ENCODE data around the gene MINK1. TPM values are rescaled to one million over a fixed set of nuclear protein-coding genes. Genes with fewer than 3 reads are reported as not detected.

The MINK1 gene
- total and polyA plus RNA-seq, 2 of the 13 experiments (the other 11 are each of a cell fraction or from before 2014, with no cell fraction given), result 17.2 to 63.9 TPM

DNA sequence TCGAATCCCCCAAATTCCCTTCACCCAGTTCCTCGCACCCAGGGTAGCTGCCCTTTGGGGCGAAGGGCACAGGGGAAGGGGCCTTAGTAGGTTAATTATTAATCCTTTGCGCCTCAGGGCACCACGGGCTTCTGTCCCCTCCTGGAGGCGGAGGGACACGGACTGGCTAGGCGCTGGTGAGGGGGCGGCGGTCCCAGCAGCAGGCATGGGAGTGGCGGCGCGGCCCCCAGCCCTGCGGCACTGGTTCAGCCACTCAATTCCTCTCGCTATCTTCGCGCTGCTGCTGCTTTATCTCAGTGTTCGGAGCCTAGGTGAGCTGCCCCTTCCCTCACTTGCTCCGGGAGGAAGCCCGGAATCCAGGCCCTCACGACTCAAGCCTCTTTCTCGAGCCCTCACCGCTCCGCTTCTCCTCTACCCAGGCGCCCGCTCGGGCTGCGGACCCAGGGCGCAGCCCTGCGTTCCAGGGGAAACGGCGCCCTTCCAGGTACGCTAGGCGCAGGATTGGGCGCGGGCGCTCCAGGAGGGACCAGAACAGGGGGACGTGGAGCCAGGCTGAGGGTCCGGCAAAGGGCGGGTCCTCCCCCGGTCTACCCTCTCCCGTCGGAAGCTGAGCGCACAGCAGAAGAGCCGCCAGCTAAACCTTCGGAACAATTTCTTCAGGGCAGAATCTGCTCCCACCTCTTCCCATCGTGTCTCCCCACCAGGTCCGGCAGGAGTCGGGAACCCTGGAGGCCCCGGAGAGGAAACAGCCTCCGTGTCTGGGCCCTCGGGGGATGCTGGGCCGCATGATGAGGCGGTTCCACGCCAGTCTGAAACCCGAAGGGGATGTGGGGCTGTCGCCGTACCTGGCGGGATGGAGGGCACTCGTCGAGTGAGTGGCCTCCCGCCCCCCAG lies 44.1 kb upstream of the MINK1 start, which contains the start of gene GLTPD2 (continued):
- TF ChIP-seq ZNF574 (CRISPR knock-in tag; IDR thresholded peaks at IDR 0.05) (peak; percentile 51), ZNF160 (CRISPR knock-in tag; IDR thresholded peaks at IDR 0.05) (no peak), ZNF432 (CRISPR knock-in tag; IDR thresholded peaks at IDR 0.05; ENCODE audit: borderline replicate concordance) (no peak), RXRB (CRISPR knock-in tag; IDR thresholded peaks at IDR 0.05; ENCODE audit: borderline replicate concordance) (peak; percentile 92), RBM22 (optimal IDR thresholded peaks at IDR 0.05; ENCODE audit: low read length) (no peak), NFIB (CRISPR knock-in tag; IDR thresholded peaks at IDR 0.05; ENCODE audit: borderline replicate concordance) (no peak), ZNF501 (CRISPR knock-in tag; IDR thresholded peaks at IDR 0.05) (peak; percentile 19; the same call in 1 of the 2 replicates), USF2 (IDR thresholded peaks at IDR 0.05; ENCODE audit: low read depth, low read length) (no peak), USF2 (CRISPR knock-in tag; IDR thresholded peaks at IDR 0.05; ENCODE audit: borderline replicate concordance) (0 out of 2 replicates have a peak, but pooled peaks have one; percentile 21), ZNF75D (CRISPR knock-in tag; IDR thresholded peaks at IDR 0.05; ENCODE audit: borderline replicate concordance) (no peak; the same call in 1 of the 2 replicates), ZNF124 (CRISPR knock-in tag; IDR thresholded peaks at IDR 0.05) (no peak), SP140L (CRISPR knock-in tag; IDR thresholded peaks at IDR 0.05; ENCODE audit: borderline replicate concordance) (no peak), ZFP82 (CRISPR knock-in tag; IDR thresholded peaks at IDR 0.05; ENCODE audit: borderline replicate concordance) (no peak; the same call in 1 of the 2 replicates), KLF16 (CRISPR knock-in tag; IDR thresholded peaks at IDR 0.05) (peak; percentile 25 to 65; a peak in 2 of 4 replicates)
- TF ChIP-seq, protein P1, sequence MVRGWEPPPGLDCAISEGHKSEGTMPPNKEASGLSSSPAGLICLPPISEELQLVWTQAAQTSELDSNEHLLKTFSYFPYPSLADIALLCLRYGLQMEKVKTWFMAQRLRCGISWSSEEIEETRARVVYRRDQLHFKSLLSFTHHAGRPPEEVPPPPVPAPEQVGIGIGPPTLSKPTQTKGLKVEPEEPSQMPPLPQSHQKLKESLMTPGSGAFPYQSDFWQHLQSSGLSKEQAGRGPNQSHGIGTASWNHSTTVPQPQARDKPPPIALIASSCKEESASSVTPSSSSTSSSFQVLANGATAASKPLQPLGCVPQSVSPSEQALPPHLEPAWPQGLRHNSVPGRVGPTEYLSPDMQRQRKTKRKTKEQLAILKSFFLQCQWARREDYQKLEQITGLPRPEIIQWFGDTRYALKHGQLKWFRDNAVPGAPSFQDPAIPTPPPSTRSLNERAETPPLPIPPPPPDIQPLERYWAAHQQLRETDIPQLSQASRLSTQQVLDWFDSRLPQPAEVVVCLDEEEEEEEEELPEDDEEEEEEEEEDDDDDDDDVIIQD (CRISPR knock-in tag; IDR thresholded peaks at IDR 0.05; ENCODE audit: low read depth), result 0 out of 2 replicates have a peak, but pooled peaks have one; percentile 34
- TF ChIP-seq, protein P2, sequence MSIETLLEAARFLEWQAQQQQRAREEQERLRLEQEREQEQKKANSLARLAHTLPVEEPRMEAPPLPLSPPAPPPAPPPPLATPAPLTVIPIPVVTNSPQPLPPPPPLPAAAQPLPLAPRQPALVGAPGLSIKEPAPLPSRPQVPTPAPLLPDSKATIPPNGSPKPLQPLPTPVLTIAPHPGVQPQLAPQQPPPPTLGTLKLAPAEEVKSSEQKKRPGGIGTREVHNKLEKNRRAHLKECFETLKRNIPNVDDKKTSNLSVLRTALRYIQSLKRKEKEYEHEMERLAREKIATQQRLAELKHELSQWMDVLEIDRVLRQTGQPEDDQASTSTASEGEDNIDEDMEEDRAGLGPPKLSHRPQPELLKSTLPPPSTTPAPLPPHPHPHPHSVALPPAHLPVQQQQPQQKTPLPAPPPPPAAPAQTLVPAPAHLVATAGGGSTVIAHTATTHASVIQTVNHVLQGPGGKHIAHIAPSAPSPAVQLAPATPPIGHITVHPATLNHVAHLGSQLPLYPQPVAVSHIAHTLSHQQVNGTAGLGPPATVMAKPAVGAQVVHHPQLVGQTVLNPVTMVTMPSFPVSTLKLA (IDR thresholded peaks at IDR 0.05), result no peak
- TF ChIP-seq, protein P3, sequence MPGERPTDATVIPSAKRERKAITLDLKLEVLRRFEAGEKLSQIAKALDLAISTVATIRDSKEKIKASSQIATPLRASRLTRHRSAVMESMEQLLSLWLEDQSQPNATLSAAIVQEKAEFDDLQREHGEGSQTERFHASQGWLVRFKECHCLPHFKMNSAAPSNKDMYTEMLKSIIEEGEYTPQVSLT (CRISPR knock-in tag; IDR thresholded peaks at IDR 0.05; ENCODE audit: borderline replicate concordance, low read depth), result no peak; the same call in 1 of the 2 replicates
